K562 (cell line): ENCODE results near the gene POGLUT2. TPM values are rescaled to one million over a fixed set of nuclear protein-coding genes. Genes with fewer than 3 reads are reported as not detected.

ENCODE experiments used
- CTBP1 ChIP-seq: fragments of 450-650 bp; IDR thresholded peaks from 2 replicates; pipeline ENCODE4 v1.6.1; 2016; ENCODE audit warnings: borderline replicate concordance
- ETV5 ChIP-seq: sonication (generic); formaldehyde crosslinking; IDR thresholded peaks from 2 replicates; pipeline ENCODE4 v1.4.0; 2020; ENCODE audit warnings: low read depth, mild to moderate bottlenecking, missing genetic modification reagents
- FOXP1 ChIP-seq: sonication (generic); formaldehyde crosslinking; IDR thresholded peaks from 2 replicates; pipeline ENCODE4 v1.8.0; 2022; ENCODE audit warnings: mild to moderate bottlenecking, missing genetic modification reagents
- HNRNPH1 ChIP-seq: fragments of 200-400 bp; formaldehyde crosslinking; optimal IDR thresholded peaks from 2 replicates; pipeline ENCODE3; 2017; ENCODE audit warnings: low read depth, mild to moderate bottlenecking, low read length, moderate library complexity
- KDM1A ChIP-seq, 2 experiments: fragments of 450-650 bp; IDR thresholded peaks; 2 replicates each; pipeline ENCODE4 v1.6.1; 2016; ENCODE audit warnings: mild to moderate bottlenecking in 2 of 2
- MEIS2 ChIP-seq: fragments of 450-650 bp; IDR thresholded peaks from 2 replicates; pipeline ENCODE4 v1.6.1; 2014; ENCODE audit warnings: mild to moderate bottlenecking; ENCODE audit not compliant: partially characterized antibody
- POLR2AphosphoS5 ChIP-seq: IDR thresholded peaks from 2 replicates; pipeline ENCODE4 v1.6.1; 2011; ENCODE audit warnings: mild to moderate bottlenecking, low read depth, low read length, moderate library complexity; ENCODE audit not compliant: control insufficient read depth, insufficient read depth
- PURB ChIP-seq: sonication (generic); formaldehyde crosslinking; IDR thresholded peaks from 2 replicates; pipeline ENCODE4 v1.9.0; 2021; ENCODE audit warnings: low read depth, mild to moderate bottlenecking, missing genetic modification reagents
- RB1 ChIP-seq: fragments of 450-650 bp; IDR thresholded peaks from 2 replicates; pipeline ENCODE4 v1.6.1; 2017; ENCODE audit warnings: low read depth, mild to moderate bottlenecking
- ZFPM2 ChIP-seq: fragments of 250-450 bp; sonication (Bioruptor Pico); IDR thresholded peaks from 2 replicates; pipeline ENCODE4 v1.5.1; 2022; ENCODE audit warnings: mild to moderate bottlenecking
- polyA plus RNA-seq, 8 experiments: library from polyadenylated mRNA; depleted of rRNA in 4 of 8; stranded (reverse) in 5 of 8; unstranded in 3 of 8; fragments of >200 nt; fragmentation: Nextera tagmentation in 2 of 8; fragmentation: Illumina TruSeq in 1 of 8; extraction: Ambion mirVana in 2 of 8; extraction: Trizol in 1 of 8; gene quantifications; 2 replicates each; pipeline versions ENCODE4 v1.2.1 to v1.2.3, GENCODE V29; 2011 to 2014; ENCODE audit warnings: inconsistent platforms in 1 of 8, missing spikeins in 1 of 8
- total RNA-seq, 7 experiments: library from RNA; depleted of rRNA in 6 of 7; stranded (reverse); fragments of >200 nt in 6 of 7; fragmentation: Illumina TruSeq in 2 of 7; extraction: Trizol in 2 of 7; gene quantifications; 2 replicates each; pipeline versions ENCODE4 v1.2.1 to v1.2.3, GENCODE V29; 2011 to 2021; ENCODE audit warnings: low replicate concordance in 1 of 7
- TF ChIP-seq, protein P1 (sequence below): fragments of 200-800 bp; sonication (Bioruptor generic); IDR thresholded peaks from 2 replicates; pipeline ENCODE4 v1.6.1; 2016; ENCODE audit warnings: missing genetic modification characterization, missing compliant biosample characterization
- TF ChIP-seq, protein P2 (sequence below): fragments of 450-650 bp; IDR thresholded peaks from 2 replicates; pipeline ENCODE4 v1.6.1; 2016; ENCODE audit warnings: low read depth
- TF ChIP-seq, protein P3 (sequence below): fragments of 450-650 bp; conservative IDR thresholded peaks from 2 replicates; pipeline ENCODE4 v1.6.1; 2016; ENCODE audit warnings: missing genetic modification characterization, low read depth, mild to moderate bottlenecking, missing compliant biosample characterization, moderate library complexity

The POGLUT2 gene
- total and polyA plus RNA-seq, 9 of the 15 experiments (the other 6 are each of a cell fraction or from before 2014, with no cell fraction given): 3.8 to 11.8 (median 10.8) TPM

DNA sequence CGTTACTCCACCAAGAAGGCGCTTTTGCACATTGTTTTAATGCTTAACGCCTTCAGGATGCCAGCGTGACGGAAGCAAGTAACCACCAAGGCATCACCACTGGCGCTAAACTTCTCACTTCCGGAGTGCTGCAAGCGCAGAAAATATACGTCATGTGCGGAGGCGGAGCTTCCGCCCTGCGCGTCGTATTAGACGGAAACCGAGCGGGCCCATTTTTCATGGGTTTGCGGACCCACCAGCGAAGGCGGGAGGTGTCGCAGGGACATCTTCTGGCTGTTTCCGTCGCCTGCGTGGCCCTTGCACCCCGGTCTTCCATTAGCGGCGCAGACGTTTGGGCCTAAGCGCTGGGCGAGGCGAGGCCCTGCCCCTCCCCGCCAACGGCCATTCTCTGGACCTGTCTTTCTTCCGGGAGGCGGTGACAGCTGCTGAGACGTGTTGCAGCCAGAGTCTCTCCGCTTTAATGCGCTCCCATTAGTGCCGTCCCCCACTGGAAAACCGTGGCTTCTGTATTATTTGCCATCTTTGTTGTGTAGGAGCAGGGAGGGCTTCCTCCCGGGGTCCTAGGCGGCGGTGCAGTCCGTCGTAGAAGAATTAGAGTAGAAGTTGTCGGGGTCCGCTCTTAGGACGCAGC, 47.0 kb upstream of the POGLUT2 start, which contains the start of gene ERCC5 (continued):
- TF ChIP-seq, protein P1, sequence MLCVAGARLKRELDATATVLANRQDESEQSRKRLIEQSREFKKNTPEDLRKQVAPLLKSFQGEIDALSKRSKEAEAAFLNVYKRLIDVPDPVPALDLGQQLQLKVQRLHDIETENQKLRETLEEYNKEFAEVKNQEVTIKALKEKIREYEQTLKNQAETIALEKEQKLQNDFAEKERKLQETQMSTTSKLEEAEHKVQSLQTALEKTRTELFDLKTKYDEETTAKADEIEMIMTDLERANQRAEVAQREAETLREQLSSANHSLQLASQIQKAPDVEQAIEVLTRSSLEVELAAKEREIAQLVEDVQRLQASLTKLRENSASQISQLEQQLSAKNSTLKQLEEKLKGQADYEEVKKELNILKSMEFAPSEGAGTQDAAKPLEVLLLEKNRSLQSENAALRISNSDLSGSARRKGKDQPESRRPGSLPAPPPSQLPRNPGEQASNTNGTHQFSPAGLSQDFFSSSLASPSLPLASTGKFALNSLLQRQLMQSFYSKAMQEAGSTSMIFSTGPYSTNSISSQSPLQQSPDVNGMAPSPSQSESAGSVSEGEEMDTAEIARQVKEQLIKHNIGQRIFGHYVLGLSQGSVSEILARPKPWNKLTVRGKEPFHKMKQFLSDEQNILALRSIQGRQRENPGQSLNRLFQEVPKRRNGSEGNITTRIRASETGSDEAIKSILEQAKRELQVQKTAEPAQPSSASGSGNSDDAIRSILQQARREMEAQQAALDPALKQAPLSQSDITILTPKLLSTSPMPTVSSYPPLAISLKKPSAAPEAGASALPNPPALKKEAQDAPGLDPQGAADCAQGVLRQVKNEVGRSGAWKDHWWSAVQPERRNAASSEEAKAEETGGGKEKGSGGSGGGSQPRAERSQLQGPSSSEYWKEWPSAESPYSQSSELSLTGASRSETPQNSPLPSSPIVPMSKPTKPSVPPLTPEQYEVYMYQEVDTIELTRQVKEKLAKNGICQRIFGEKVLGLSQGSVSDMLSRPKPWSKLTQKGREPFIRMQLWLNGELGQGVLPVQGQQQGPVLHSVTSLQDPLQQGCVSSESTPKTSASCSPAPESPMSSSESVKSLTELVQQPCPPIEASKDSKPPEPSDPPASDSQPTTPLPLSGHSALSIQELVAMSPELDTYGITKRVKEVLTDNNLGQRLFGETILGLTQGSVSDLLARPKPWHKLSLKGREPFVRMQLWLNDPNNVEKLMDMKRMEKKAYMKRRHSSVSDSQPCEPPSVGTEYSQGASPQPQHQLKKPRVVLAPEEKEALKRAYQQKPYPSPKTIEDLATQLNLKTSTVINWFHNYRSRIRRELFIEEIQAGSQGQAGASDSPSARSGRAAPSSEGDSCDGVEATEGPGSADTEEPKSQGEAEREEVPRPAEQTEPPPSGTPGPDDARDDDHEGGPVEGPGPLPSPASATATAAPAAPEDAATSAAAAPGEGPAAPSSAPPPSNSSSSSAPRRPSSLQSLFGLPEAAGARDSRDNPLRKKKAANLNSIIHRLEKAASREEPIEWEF (CRISPR knock-in tag): no peak
- TF ChIP-seq KDM1A (IDR thresholded peaks at IDR 0.05) (no peak), ETV5 (CRISPR knock-in tag) (peak; percentile 95), ZFPM2 (CRISPR knock-in tag) (no peak), PURB (CRISPR knock-in tag) (no peak), MEIS2 (peak; percentile 78), HNRNPH1 (no peak), RB1 (peak; percentile 82), POLR2AphosphoS5 (peak; percentile 60; the same call in 1 of the 2 replicates), FOXP1 (CRISPR knock-in tag) (peak; percentile 65; the same call in 1 of the 2 replicates), CTBP1 (peak; percentile 65)
- TF ChIP-seq, protein P2, sequence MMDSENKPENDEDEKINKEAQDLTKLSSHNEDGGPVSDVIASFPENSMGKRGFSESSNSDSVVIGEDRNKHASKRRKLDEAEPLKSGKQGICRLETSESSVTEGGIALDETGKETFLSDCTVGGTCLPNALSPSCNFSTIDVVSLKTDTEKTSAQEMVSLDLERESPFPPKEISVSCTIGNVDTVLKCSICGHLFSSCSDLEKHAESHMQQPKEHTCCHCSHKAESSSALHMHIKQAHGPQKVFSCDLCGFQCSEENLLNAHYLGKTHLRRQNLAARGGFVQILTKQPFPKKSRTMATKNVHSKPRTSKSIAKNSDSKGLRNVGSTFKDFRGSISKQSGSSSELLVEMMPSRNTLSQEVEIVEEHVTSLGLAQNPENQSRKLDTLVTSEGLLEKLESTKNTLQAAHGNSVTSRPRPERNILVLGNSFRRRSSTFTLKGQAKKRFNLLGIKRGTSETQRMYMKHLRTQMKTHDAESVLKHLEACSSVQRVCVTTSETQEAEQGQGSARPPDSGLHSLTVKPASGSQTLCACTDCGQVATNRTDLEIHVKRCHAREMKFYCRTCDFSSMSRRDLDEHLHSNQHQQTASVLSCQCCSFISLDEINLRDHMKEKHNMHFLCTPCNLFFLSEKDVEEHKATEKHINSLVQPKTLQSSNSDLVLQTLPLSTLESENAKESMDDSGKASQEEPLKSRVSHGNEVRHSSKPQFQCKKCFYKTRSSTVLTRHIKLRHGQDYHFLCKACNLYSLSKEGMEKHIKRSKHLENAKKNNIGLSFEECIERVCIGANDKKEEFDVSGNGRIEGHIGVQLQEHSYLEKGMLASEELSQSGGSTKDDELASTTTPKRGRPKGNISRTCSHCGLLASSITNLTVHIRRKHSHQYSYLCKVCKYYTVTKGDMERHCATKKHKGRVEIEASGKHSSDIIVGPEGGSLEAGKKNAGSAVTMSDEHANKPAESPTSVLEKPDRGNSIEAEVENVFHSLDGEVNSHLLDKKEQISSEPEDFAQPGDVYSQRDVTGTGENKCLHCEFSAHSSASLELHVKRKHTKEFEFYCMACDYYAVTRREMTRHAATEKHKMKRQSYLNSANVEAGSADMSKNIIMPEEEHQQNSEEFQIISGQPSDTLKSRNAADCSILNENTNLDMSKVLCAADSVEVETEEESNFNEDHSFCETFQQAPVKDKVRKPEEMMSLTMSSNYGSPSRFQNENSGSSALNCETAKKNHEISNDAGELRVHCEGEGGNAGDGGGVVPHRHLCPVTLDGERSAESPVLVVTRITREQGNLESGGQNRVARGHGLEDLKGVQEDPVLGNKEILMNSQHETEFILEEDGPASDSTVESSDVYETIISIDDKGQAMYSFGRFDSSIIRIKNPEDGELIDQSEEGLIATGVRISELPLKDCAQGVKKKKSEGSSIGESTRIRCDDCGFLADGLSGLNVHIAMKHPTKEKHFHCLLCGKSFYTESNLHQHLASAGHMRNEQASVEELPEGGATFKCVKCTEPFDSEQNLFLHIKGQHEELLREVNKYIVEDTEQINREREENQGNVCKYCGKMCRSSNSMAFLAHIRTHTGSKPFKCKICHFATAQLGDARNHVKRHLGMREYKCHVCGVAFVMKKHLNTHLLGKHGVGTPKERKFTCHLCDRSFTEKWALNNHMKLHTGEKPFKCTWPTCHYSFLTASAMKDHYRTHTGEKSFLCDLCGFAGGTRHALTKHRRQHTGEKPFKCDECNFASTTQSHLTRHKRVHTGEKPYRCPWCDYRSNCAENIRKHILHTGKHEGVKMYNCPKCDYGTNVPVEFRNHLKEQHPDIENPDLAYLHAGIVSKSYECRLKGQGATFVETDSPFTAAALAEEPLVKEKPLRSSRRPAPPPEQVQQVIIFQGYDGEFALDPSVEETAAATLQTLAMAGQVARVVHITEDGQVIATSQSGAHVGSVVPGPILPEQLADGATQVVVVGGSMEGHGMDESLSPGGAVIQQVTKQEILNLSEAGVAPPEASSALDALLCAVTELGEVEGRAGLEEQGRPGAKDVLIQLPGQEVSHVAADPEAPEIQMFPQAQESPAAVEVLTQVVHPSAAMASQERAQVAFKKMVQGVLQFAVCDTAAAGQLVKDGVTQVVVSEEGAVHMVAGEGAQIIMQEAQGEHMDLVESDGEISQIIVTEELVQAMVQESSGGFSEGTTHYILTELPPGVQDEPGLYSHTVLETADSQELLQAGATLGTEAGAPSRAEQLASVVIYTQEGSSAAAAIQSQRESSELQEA: peak; percentile 97
- TF ChIP-seq, protein P3, sequence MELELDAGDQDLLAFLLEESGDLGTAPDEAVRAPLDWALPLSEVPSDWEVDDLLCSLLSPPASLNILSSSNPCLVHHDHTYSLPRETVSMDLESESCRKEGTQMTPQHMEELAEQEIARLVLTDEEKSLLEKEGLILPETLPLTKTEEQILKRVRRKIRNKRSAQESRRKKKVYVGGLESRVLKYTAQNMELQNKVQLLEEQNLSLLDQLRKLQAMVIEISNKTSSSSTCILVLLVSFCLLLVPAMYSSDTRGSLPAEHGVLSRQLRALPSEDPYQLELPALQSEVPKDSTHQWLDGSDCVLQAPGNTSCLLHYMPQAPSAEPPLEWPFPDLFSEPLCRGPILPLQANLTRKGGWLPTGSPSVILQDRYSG: no peak
